Effector memory CD4-positive, alpha-beta T cell (primary cell): ENCODE results near the gene FAM89B.
A peak's percentile ranks its signal among the peaks of the same experiment; 100 is the strongest.

Experiments
- DNase-seq, 3 donors: peaks; one replicate each; pipeline ENCODE4 v3.0.0-alpha.2; 2020
- H3K27ac ChIP-seq: 2 replicates; pipeline ENCODE4 v1.7.0; 2013; ENCODE audit warnings: mild to moderate bottlenecking, low read length, moderate library complexity; ENCODE audit not compliant: insufficient read depth, poor library complexity, severe bottlenecking
- H3K27me3 ChIP-seq: replicated peaks from 2 replicates; pipeline ENCODE4 v1.7.0; 2013; ENCODE audit warnings: mild to moderate bottlenecking, low read length; ENCODE audit not compliant: insufficient read depth, control insufficient read depth, poor library complexity, severe bottlenecking
- H3K36me3 ChIP-seq: 2 replicates; pipeline ENCODE4 v1.7.0; 2013; ENCODE audit warnings: mild to moderate bottlenecking, low read length, moderate library complexity; ENCODE audit not compliant: control insufficient read depth, insufficient read depth
- H3K4me1 ChIP-seq: 2 replicates; pipeline ENCODE4 v1.7.0; 2013; ENCODE audit warnings: low read length, mild to moderate bottlenecking; ENCODE audit not compliant: control insufficient read depth, insufficient read depth, poor library complexity, severe bottlenecking
- H3K4me3 ChIP-seq: 2 replicates; pipeline ENCODE4 v1.7.0; 2013; ENCODE audit warnings: low read length, low read depth, mild to moderate bottlenecking; ENCODE audit not compliant: insufficient read depth, poor library complexity, severe bottlenecking
- H3K9me3 ChIP-seq: 2 replicates; pipeline ENCODE4 v1.7.0; 2013; ENCODE audit warnings: mild to moderate bottlenecking, low read length, moderate library complexity; ENCODE audit not compliant: control insufficient read depth

Gene FAM89B

DNA sequence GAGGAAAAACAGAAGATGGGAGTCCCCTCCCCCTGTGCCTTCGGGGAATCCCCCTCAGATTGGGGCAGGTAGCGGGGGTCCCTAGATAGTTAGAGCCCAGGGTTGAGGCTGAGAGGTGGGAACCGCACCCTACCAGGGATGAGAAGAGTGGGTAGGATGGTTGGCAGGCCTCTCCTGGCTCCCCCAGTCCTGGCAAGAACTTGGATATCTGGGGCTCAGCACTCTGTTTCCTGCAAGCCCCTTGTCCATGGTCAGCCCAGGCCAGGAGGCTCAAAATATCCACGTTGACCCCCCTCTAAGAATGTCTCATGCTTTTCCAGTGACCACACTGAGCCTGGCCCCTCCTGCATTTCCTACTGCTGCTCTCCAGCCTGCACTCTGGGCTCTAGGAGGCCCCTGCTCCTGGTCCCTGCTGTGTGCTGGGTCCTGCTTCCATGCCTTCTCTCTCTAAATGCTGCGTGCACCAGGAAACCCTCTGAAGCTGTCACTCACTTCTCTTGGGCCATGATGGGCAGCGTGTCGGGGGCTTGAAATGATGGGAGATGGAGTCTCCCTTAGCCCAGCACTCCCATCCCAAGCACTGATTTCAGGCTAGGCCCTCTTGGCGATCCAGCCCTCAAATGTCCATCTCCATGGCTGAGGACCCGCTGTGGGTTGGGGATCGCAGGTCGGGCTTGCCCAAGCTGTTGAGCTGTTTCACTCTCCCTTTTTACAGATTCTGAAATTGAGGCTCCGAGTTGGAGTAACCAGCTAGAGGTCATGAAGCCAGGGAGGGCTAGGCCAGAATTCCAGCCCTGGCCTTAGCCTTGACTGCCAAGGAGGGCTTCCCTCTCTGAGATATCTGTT is 39.6 kb downstream of the FAM89B start:
- Histone ChIP-seq H3K27ac (peak overlapping the region; percentile 96), H3K4me3 (peak overlapping the region; percentile 85), H3K9me3 (no peaks in the 10 kb centered on the region), H3K27me3 (no peaks in the 10 kb centered on the region), H3K36me3 (peaks cover 26% of the 10 kb centered on the region), H3K4me1 (peaks cover 44% of the 10 kb centered on the region)
- no peak for DNase-seq

GRCh38 chr11:65612691-65613090 is 40.4 kb downstream of the FAM89B start:
- Histone ChIP-seq H3K4me3 (peak overlapping the region; percentile 85), H3K27me3 (no peaks in the 10 kb centered on the region), H3K4me1 (peaks cover 49% of the 10 kb centered on the region), H3K36me3 (peaks cover 26% of the 10 kb centered on the region), H3K9me3 (no peaks in the 10 kb centered on the region), H3K27ac (peak overlapping the region; percentile 96)
- DNase-seq: no peak

- DNase-seq: no peak
- Histone ChIP-seq H3K36me3 (peaks cover 26% of the 10 kb centered on the region), H3K27ac (peak overlapping the region; percentile 96), H3K4me3 (peak overlapping the region; percentile 85), H3K9me3 (no peaks in the 10 kb centered on the region), H3K4me1 (peaks cover 49% of the 10 kb centered on the region), H3K27me3 (no peaks in the 10 kb centered on the region)
These were observed 41.0 kb downstream of the FAM89B start for GRCh38 chr11:65613091-65613928.

DNA sequence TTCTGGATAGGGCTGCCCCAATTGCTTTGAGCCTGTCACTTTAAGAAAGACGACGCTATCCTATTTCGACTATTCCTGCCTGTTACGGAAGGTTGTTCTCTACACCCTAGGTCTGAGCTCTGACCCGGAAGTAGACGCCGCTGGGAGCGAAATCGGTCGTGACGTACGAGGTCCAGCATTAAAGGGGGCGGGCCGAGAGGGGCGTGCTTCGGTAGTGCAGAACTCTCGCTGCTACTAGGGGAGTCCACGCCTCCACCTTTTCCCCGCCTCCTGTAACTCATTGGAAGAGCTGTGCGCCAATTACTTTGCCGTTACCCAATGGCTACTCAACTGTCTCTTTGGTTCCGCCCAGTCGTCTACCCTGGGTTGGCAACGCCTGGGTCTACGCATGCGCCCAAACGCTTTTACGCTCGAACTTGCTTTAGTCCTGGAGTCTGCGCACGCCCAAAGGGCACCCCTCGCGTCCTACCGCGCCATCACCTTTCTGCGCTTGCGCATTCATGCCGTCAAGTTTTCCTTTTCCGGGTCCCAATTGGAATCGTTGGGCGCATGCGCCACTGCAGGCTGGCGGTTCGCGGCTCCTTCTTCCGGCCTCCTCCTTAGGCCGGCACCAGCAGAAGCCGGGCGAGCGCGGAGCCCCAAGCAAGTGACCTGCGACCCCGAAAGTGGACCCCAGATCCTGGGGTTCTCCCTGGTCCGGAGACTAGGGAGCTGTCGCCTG is 43.1 kb downstream of the FAM89B start, which contains the start of gene PCNX3:
Gene PCNX3 (plus strand): TSS at position 548 of the 721 bp plus-strand sequence. CDS start 536 bp downstream, outside the sequence.
- peak; percentile 100 for DNase-seq
- H3K9me3 ChIP-seq: no peaks in the 10 kb centered on the region
- no peaks in the 10 kb centered on the region for H3K27me3 ChIP-seq
- H3K36me3 ChIP-seq: peaks cover 34% of the 10 kb centered on the region
- H3K27ac ChIP-seq: peak within 1 kb of the TSS; percentile 96
- H3K4me3 ChIP-seq: peak within 1 kb of the TSS; percentile 85
- H3K4me1 ChIP-seq: peaks cover 48% of the 10 kb centered on the region

GRCh38 chr11:65615950-65616574 is 43.7 kb downstream of the FAM89B start:
- Histone ChIP-seq H3K27ac (peak overlapping the region; percentile 86), H3K36me3 (peaks cover 41% of the 10 kb centered on the region), H3K4me3 (peak overlapping the region; percentile 82), H3K4me1 (peaks cover 41% of the 10 kb centered on the region), H3K27me3 (no peaks in the 10 kb centered on the region), H3K9me3 (no peaks in the 10 kb centered on the region)
- no peak for DNase-seq

- Histone ChIP-seq H3K9me3 (no peaks in the 10 kb centered on the region), H3K27ac (peak overlapping the region; percentile 86), H3K4me1 (peaks cover 36% of the 10 kb centered on the region), H3K36me3 (peaks cover 46% of the 10 kb centered on the region), H3K27me3 (no peaks in the 10 kb centered on the region), H3K4me3 (peak overlapping the region; percentile 82)
- DNase-seq: no peak
These were observed 44.2 kb downstream of the FAM89B start for GRCh38 chr11:65616575-65617001.

DNA sequence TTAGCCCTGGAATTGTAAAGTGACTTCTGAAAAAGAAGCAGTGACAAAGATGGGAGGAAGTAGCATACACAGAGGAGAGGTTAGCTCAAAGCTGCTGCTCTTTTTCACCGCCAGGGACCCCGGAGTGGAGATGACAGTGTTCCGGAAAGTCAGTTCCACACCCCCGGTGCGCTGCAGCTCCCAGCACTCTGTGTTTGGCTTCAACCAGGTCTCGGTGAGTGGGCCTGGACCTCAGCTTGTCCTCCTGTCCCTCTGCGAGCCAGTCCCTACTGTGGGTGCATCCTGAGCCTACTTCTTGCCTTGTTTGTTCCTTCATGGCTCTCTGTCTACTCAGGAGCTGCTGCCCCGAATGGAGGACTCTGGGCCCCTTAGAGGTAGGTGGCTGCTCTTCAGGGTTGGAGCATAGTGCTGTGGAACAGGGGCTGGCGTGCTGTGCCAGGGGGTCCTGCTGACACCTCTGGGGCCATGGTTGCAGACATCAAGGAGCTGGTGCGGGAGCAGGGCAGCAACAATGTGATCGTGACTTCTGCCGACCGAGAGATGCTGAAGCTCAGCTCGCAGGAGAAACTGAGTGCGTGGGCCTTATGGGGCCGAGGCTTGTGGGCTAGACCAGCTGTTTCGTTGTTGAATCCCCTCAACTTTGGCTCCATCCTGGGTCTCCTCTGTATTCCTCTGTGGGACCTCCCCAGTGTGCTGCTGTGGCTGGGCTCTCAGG is 45.0 kb downstream of the FAM89B start:
- Histone ChIP-seq H3K4me1 (peaks cover 29% of the 10 kb centered on the region), H3K36me3 (peaks cover 46% of the 10 kb centered on the region), H3K27ac (no peak overlapping the region), H3K4me3 (no peak overlapping the region), H3K9me3 (no peaks in the 10 kb centered on the region), H3K27me3 (no peaks in the 10 kb centered on the region)
- no peak for DNase-seq

GRCh38 chr11:65617990-65618751 is 45.8 kb downstream of the FAM89B start:
- H3K4me3 ChIP-seq: no peak overlapping the region
- H3K27ac ChIP-seq: no peak overlapping the region
- H3K4me1 ChIP-seq: peaks cover 20% of the 10 kb centered on the region
- H3K36me3 ChIP-seq: peaks cover 46% of the 10 kb centered on the region
- DNase-seq: no peak
- H3K9me3 ChIP-seq: no peaks in the 10 kb centered on the region
- no peaks in the 10 kb centered on the region for H3K27me3 ChIP-seq
